Transverse colon (tissue), 4 donors: ENCODE measurements around the gene OGFR. TPM values are rescaled to one million over a fixed set of nuclear protein-coding genes. Genes with fewer than 3 reads are reported as not detected.

Experiments used
- DNase-seq: peaks from one replicate; pipeline ENCODE4 v3.0.0-alpha.2; 2019
- H3K27ac ChIP-seq, 4 donors: fragments of 200-600 bp; sonication (generic); 2 replicates each; pipeline ENCODE4 v1.5.1; 2016 to 2018; ENCODE audit warnings: inconsistent platforms in 4 of 4
- H3K27me3 ChIP-seq: fragments of 200-600 bp; sonication (generic); 2 replicates; pipeline ENCODE4 v1.5.1; 2017; ENCODE audit warnings: inconsistent platforms
- H3K36me3 ChIP-seq, 4 donors: fragments of 200-600 bp; sonication (generic); 2 replicates each; pipeline ENCODE4 v1.5.1; 2017 to 2019; ENCODE audit warnings: inconsistent platforms in 4 of 4
- H3K4me1 ChIP-seq, 4 donors: fragments of 200-600 bp; sonication (generic); 2 replicates each; pipeline ENCODE4 v1.5.1; 2017 to 2020; ENCODE audit warnings: inconsistent platforms in 4 of 4
- H3K4me3 ChIP-seq, 4 donors: fragments of 200-600 bp; sonication (generic); 1 replicate in 1 of 4; 2 replicates in 3 of 4; pipeline versions ENCODE4 v1.5.1 to v1.6.1; 2017 to 2019; ENCODE audit warnings: inconsistent platforms in 4 of 4
- H3K9me3 ChIP-seq, 2 donors: fragments of 200-600 bp; sonication (generic); 2 replicates each; pipeline ENCODE4 v1.5.1; 2017 to 2019; ENCODE audit warnings: inconsistent platforms in 2 of 2
- CTCF ChIP-seq, 5 experiments: fragments of 200-600 bp in 3 of 5; fragments of 450-650 bp in 2 of 5; sonication (generic) in 3 of 5; IDR thresholded peaks; 1 replicate in 2 of 5; 2 replicates in 3 of 5; pipeline ENCODE4 v1.5.1; 2016 to 2017; ENCODE audit warnings: antibody characterized with exemption in 5 of 5, inconsistent platforms in 3 of 5, mild to moderate bottlenecking in 2 of 5, moderate library complexity in 1 of 5
- EP300 ChIP-seq: sonication (generic); formaldehyde crosslinking; IDR thresholded peaks from one replicate; pipeline ENCODE4 v1.6.1; 2017; ENCODE audit warnings: antibody characterized with exemption, low read depth
- POLR2A ChIP-seq: fragments of 450-650 bp; IDR thresholded peaks from one replicate; pipeline ENCODE4 v1.6.1; 2016; ENCODE audit warnings: antibody characterized with exemption, mild to moderate bottlenecking, moderate library complexity
- POLR2AphosphoS5 ChIP-seq, 3 donors: sonication (generic); formaldehyde crosslinking; IDR thresholded peaks; one replicate each; pipeline ENCODE4 v1.6.1; 2016; ENCODE audit warnings: antibody characterized with exemption in 3 of 3
- WGBS, 2 donors: methylation state at CpG; one replicate each; pipeline ENCODE4 v1.1.5; 2018; ENCODE audit warnings: low coverage in 1 of 2; 5-methylcytosine and 5-hydroxymethylcytosine counted together
- in situ Hi-C, 4 donors: fragments of 200-750 bp; cut with MboI; loops; one replicate each; pipeline versions ENCODE4 v1.15.0 to v1.15.1; 2017; ENCODE audit warnings: low sequenced_read_pairs in 3 of 4, low pct_ligation_motif_present in 1 of 4, low pct_unique_long_range_greater_than_20kb in 1 of 4
- intact Hi-C: fragments of 100-400 bp; cut with DNase I; formaldehyde crosslinking; loops from one replicate; pipeline ENCODE4 v1.15.1; 2023; ENCODE audit warnings: low total_unique reads
- total RNA-seq, 4 donors: library from RNA; depleted of rRNA; stranded (reverse); fragments of >200 nt; gene quantifications; one replicate each; pipeline ENCODE4 v1.1.0, GENCODE V29; 2016

Gene OGFR
- total RNA-seq, 4 donors from 2014 or later, result 55.2 to 137 (median 71.1) TPM

- peaks cover 0 to 17% (median 5%) of the 10 kb centered on the region in 4 donors for H3K36me3 ChIP-seq
- DNase-seq, result no peak
- WGBS, 2 donors, result 86% methylated on average over 15 of the region's 15 CpGs; no CpG with 5 or more reads in 1 of the 2 donors
- peak overlapping the region in 1 of 4 donors; percentile 23 for H3K27ac ChIP-seq
- in situ Hi-C loops (loop anchor here in 2 of 4 donors (10.0 kb wide), 1 partner anchor 137 kb away; no protein-coding TSS in a partner anchor), intact Hi-C loops (no loop called here)
- no peak overlapping the region for H3K4me3 ChIP-seq
- TF ChIP-seq CTCF (IDR thresholded peaks at IDR 0.05) (no peak), POLR2A (no peak), POLR2AphosphoS5 (IDR thresholded peaks at IDR 0.05) (no peak), EP300 (no peak)
- no peaks in the 10 kb centered on the region for H3K9me3 ChIP-seq
- peaks cover 26 to 36% (median 30%) of the 10 kb centered on the region in 4 donors for H3K4me1 ChIP-seq
- no peaks in the 10 kb centered on the region for H3K27me3 ChIP-seq
Measured at GRCh38 chr20:62801284-62802010, 3.2 kb upstream of the OGFR start.

GRCh38 chr20:62802026-62802712, 2.5 kb upstream of the OGFR start:
- TF ChIP-seq CTCF (IDR thresholded peaks at IDR 0.05) (no peak), EP300 (no peak), POLR2A (no peak), POLR2AphosphoS5 (IDR thresholded peaks at IDR 0.05) (no peak)
- intact Hi-C loops, result no loop called here
- peaks cover 0 to 17% (median 5%) of the 10 kb centered on the region in 4 donors for H3K36me3 ChIP-seq
- no peak overlapping the region for H3K4me3 ChIP-seq
- peaks cover 29 to 40% (median 34%) of the 10 kb centered on the region in 4 donors for H3K4me1 ChIP-seq
- H3K27me3 ChIP-seq, result no peaks in the 10 kb centered on the region
- H3K27ac ChIP-seq, result peak overlapping the region in 1 of 4 donors; percentile 23
- WGBS, 2 donors, result 90% methylated on average over 21 of the region's 22 CpGs; no CpG with 5 or more reads in 1 of the 2 donors
- in situ Hi-C loops, result loop anchor here in 2 of 4 donors (10.0 kb wide), 1 partner anchor 137 kb away; no protein-coding TSS in a partner anchor
- no peak for DNase-seq
- H3K9me3 ChIP-seq, result no peaks in the 10 kb centered on the region

GRCh38 chr20:62804021-62804626, 511 bp upstream of the OGFR start:
- peak overlapping the region; percentile 88 to 100 (median 96) for H3K4me3 ChIP-seq
- TF ChIP-seq CTCF (IDR thresholded peaks at IDR 0.05) (peak in 1 of 5 experiments; percentile 22), POLR2AphosphoS5 (IDR thresholded peaks at IDR 0.05) (no peak), POLR2A (no peak), EP300 (no peak)
- DNase-seq, result no peak
- in situ Hi-C loops (loop anchor here in 2 of 4 donors (10.0 kb wide), 1 partner anchor 139 kb away; no protein-coding TSS in a partner anchor), intact Hi-C loops (no loop called here)
- H3K9me3 ChIP-seq, result no peaks in the 10 kb centered on the region
- no peaks in the 10 kb centered on the region for H3K27me3 ChIP-seq
- H3K36me3 ChIP-seq, result peaks cover 0 to 15% (median 5%) of the 10 kb centered on the region in 4 donors
- H3K4me1 ChIP-seq, result peaks cover 17 to 30% (median 22%) of the 10 kb centered on the region in 4 donors
- peak overlapping the region; percentile 90 to 94 (median 94) for H3K27ac ChIP-seq
- 24% methylated on average over 18 of the region's 25 CpGs; no CpG with 5 or more reads in 1 of the 2 donors for WGBS, 2 donors
